Measurements from ENCODE around the gene RPS6KA4. TPM values are rescaled to one million over a fixed set of nuclear protein-coding genes. Genes with fewer than 3 reads are reported as not detected.

Gene RPS6KA4
- total RNA-seq, 1 donor from 2014 or later, result 34.9 TPM

DNA sequence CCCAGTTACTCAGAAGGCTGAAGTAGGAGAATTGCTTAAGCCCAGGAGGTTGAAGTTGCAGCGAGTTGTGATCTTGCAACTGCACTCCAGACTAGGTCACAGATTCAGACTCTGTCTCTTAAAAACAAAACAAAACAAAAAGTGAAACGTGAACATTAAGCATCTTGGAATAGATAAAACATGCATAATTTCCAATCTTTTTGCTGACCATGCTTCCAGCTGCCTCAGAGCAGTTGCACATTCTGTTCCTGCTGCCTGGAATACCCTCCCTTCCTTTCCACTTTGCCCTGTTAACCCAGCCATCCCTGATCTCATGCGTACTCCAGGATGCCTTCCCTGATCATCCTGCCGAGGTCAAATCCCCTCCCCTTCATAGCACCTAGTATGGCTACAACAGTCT is 19.7 kb upstream of the RPS6KA4 start:
- TF ChIP-seq, protein P1, sequence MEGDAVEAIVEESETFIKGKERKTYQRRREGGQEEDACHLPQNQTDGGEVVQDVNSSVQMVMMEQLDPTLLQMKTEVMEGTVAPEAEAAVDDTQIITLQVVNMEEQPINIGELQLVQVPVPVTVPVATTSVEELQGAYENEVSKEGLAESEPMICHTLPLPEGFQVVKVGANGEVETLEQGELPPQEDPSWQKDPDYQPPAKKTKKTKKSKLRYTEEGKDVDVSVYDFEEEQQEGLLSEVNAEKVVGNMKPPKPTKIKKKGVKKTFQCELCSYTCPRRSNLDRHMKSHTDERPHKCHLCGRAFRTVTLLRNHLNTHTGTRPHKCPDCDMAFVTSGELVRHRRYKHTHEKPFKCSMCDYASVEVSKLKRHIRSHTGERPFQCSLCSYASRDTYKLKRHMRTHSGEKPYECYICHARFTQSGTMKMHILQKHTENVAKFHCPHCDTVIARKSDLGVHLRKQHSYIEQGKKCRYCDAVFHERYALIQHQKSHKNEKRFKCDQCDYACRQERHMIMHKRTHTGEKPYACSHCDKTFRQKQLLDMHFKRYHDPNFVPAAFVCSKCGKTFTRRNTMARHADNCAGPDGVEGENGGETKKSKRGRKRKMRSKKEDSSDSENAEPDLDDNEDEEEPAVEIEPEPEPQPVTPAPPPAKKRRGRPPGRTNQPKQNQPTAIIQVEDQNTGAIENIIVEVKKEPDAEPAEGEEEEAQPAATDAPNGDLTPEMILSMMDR (IDR thresholded peaks at IDR 0.05), result no peak
- no peak overlapping the region for H3K4me3 Mint-ChIP-seq (ENCODE audit: unreplicated experiment)
- no peaks in the 10 kb centered on the region for H3K9me3 Mint-ChIP-seq (ENCODE audit: low read depth)
- H3K4me1 Mint-ChIP-seq (ENCODE audit: low read depth), result peaks cover 9% of the 10 kb centered on the region
- H3K27me3 Mint-ChIP-seq (ENCODE audit: low read depth), result no peaks in the 10 kb centered on the region
- no peak overlapping the region for H3K27ac Mint-ChIP-seq (ENCODE audit: unreplicated experiment)
- DNase-seq (ENCODE audit: low spot score), result no peak
- H3K36me3 Mint-ChIP-seq (ENCODE audit: low read depth), result no peaks in the 10 kb centered on the region

DNA sequence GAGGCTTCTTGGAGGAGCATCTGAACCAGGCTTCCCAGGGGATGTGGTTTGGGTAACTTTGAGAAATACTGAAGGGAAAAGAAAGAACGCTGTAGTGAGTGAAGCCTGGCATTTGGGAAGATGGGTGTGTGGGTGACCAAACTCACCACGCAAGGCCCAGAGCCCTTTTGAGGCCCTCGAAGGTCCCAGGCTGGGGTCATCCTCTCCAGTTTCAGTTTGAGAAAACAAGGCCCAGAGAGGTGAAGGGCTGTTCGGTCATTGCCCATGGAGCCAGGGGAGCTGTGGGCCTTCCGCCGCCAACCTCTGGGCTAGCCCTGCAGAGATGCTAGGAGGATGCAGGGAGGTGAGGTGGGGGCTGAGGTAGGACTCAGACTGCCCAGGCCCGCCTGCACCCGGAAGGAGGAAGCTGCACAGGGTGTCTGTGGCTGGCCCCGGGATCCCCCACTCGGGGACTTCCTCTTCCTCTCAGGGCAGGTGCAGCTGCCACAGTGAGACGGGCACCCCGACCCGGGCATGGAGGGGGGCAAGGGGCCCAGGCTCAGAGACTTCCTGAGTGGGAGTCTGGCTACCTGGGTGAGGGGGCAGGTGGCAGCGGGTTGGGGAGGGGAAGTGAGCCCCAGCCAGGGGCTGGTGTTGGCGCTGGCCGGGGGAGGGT is 19.1 kb upstream of the RPS6KA4 start, which contains the start of gene CCDC88B:
TSS of gene CCDC88B (plus strand) at position 451 of the 655 bp plus-strand sequence. CDS start at position 514, 63 bp downstream.
- H3K36me3 Mint-ChIP-seq (ENCODE audit: low read depth), result no peaks in the 10 kb centered on the region
- peaks cover 7% of the 10 kb centered on the region for H3K4me1 Mint-ChIP-seq (ENCODE audit: low read depth)
- no peaks in the 10 kb centered on the region for H3K27me3 Mint-ChIP-seq (ENCODE audit: low read depth)
- no peak within 1 kb of the TSS for H3K27ac Mint-ChIP-seq (ENCODE audit: unreplicated experiment)
- no peak for DNase-seq (ENCODE audit: low spot score)
- no peak within 1 kb of the TSS for H3K4me3 Mint-ChIP-seq (ENCODE audit: unreplicated experiment)
- no peaks in the 10 kb centered on the region for H3K9me3 Mint-ChIP-seq (ENCODE audit: low read depth)
- TF ChIP-seq, protein P1 (IDR thresholded peaks at IDR 0.05), result no peak

DNA sequence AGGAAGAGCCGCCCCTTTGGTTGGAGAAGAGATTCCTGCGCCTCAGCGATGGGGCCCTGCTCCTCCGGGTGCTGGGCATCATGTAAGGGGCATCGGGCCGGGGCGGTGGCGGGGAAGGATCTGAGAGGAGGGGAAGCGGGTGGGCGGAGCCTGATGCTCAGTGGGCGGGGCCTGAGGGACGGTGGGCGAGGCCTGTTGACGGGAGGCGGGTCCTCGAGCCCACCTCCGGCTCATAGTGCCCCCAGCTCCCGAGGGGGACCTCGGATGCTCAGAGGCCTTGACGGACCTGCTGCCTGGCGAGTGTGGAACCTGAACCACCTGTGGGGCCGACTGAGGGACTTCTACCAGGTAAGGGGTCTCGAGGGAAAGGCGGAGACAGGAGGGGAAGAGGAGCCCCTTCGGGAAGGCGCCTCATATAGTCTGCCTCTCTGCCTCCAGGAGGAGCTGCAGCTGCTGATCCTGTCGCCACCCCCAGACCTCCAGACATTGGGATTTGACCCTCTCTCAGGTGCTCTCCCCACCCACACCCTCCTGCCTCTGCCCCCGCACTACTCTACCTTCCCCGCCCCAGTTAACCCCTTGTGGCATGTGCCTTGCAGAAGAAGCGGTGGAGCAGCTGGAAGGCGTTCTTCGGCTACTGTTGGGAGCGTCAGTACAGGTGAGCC is 18.2 kb upstream of the RPS6KA4 start:
- H3K36me3 Mint-ChIP-seq (ENCODE audit: low read depth), result no peaks in the 10 kb centered on the region
- TF ChIP-seq, protein P1 (IDR thresholded peaks at IDR 0.05), result peak; percentile 27
- no peak for DNase-seq (ENCODE audit: low spot score)
- no peaks in the 10 kb centered on the region for H3K27me3 Mint-ChIP-seq (ENCODE audit: low read depth)
- H3K27ac Mint-ChIP-seq (ENCODE audit: unreplicated experiment), result no peak overlapping the region
- H3K9me3 Mint-ChIP-seq (ENCODE audit: low read depth), result no peaks in the 10 kb centered on the region
- H3K4me3 Mint-ChIP-seq (ENCODE audit: unreplicated experiment), result no peak overlapping the region
- H3K4me1 Mint-ChIP-seq (ENCODE audit: low read depth), result no peaks in the 10 kb centered on the region

DNA sequence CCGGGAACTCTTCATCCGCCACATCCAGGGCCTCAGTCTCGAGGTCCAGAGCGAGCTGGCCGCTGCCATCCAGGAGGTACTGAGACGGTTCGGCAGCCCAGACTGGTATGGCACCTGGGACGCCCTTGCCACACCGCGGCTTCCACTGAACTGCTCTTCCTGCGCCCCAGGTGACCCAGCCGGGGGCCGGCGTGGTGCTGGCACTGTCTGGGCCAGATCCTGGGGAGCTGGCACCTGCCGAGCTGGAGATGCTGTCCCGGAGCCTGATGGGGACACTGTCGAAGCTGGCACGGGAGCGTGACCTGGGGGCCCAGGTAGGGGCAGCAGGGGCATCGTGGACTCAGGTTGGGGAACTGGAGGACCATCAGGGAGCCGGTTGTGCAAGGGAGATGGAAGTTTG is 17.5 kb upstream of the RPS6KA4 start:
- H3K36me3 Mint-ChIP-seq (ENCODE audit: low read depth), result no peaks in the 10 kb centered on the region
- DNase-seq (ENCODE audit: low spot score), result no peak
- TF ChIP-seq, protein P1 (IDR thresholded peaks at IDR 0.05), result no peak
- no peaks in the 10 kb centered on the region for H3K4me1 Mint-ChIP-seq (ENCODE audit: low read depth)
- H3K27ac Mint-ChIP-seq (ENCODE audit: unreplicated experiment), result no peak overlapping the region
- no peaks in the 10 kb centered on the region for H3K27me3 Mint-ChIP-seq (ENCODE audit: low read depth)
- no peaks in the 10 kb centered on the region for H3K9me3 Mint-ChIP-seq (ENCODE audit: low read depth)
- H3K4me3 Mint-ChIP-seq (ENCODE audit: unreplicated experiment), result no peak overlapping the region

DNA sequence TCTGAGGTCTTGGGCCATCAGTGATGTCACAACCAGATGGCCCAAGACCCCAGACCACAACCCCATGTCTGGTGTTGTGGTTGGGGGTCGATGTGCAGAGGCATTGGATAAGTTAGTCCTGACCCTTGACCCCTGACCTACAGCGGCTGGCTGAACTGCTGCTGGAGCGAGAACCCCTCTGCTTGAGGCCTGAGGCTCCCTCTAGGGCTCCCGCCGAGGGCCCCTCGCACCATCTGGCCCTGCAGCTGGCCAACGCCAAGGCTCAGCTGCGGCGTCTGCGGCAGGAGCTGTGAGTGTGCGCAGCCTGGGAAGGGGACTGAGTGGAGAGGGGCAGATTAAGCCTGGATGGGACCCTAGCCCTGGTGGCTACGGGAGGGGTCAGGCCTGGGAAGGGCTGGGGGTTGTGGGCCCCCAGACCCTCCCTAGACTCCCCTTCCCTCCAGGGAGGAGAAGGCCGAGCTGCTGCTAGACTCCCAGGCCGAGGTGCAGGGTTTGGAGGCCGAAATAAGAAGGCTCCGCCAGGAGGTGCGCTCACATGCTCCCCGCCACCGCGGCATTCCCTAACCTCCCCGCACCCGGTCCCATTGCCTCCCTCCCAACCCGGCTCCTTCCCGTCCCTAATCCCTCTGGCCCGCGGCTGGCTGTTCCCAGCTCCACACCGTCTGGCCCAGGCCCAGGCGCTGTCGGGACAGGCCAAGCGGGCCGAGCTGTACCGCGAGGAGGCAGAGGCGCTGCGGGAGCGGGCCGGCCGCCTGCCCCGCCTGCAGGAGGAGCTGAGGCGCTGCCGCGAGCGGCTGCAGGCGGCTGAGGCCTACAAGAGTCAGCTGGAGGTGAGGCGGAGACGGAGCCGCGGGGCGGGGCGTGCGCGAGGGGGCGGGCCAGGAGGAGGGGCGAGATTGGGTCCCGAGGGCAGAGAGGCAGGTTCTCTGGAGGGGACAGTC is 16.8 kb upstream of the RPS6KA4 start:
- Mint-ChIP-seq H3K4me1 (ENCODE audit: low read depth) (no peaks in the 10 kb centered on the region), H3K27ac (ENCODE audit: unreplicated experiment) (no peak overlapping the region), H3K9me3 (ENCODE audit: low read depth) (no peaks in the 10 kb centered on the region), H3K27me3 (ENCODE audit: low read depth) (no peaks in the 10 kb centered on the region), H3K36me3 (ENCODE audit: low read depth) (no peaks in the 10 kb centered on the region), H3K4me3 (ENCODE audit: unreplicated experiment) (no peak overlapping the region)
- TF ChIP-seq, protein P1 (IDR thresholded peaks at IDR 0.05), result peak; percentile 71
- DNase-seq (ENCODE audit: low spot score), result peak; percentile 91
